Mesothelial cell of epicardium (in vitro differentiated cells): ENCODE results near the gene NCCRP1. TPM values are rescaled to one million over a fixed set of nuclear protein-coding genes. Genes with fewer than 3 reads are reported as not detected.

Source experiments
- DNase-seq, 2 experiments: peaks; one replicate each; pipeline ENCODE4 v3.0.0; 2021; ENCODE audit warnings: low spot score in 2 of 2; ENCODE audit not compliant: unreplicated experiment in 2 of 2
- H3K27ac Mint-ChIP-seq: 2 replicates; pipeline ENCODE4 v1.8.0; 2021; ENCODE audit warnings: mixed read lengths
- H3K27me3 Mint-ChIP-seq: 2 replicates; pipeline ENCODE4 v1.8.0; 2021; ENCODE audit warnings: low read depth, mixed read lengths
- H3K36me3 Mint-ChIP-seq: 2 replicates; pipeline ENCODE4 v1.8.0; 2021; ENCODE audit warnings: mixed read lengths
- H3K4me1 Mint-ChIP-seq: 2 replicates; pipeline ENCODE4 v1.8.0; 2021; ENCODE audit warnings: mixed read lengths
- H3K4me3 Mint-ChIP-seq: 2 replicates; pipeline ENCODE4 v1.8.0; 2021; ENCODE audit warnings: mild to moderate bottlenecking, moderate library complexity, mixed read lengths
- H3K9me3 Mint-ChIP-seq: 2 replicates; pipeline ENCODE4 v1.8.0; 2021; ENCODE audit warnings: mixed read lengths
- total RNA-seq: library from RNA; stranded (reverse); gene quantifications from 3 replicates; pipeline ENCODE4 v1.2.1, GENCODE V29; 2021
- TF ChIP-seq, protein P1 (sequence below): fragments of 200-600 bp; sonication (generic); IDR thresholded peaks from one replicate; pipeline ENCODE4 v1.5.0; 2021; ENCODE audit warnings: antibody characterized with exemption; ENCODE audit not compliant: unreplicated experiment

Gene NCCRP1
- total RNA-seq, 1 donor from 2014 or later, result 11.7 TPM

DNA sequence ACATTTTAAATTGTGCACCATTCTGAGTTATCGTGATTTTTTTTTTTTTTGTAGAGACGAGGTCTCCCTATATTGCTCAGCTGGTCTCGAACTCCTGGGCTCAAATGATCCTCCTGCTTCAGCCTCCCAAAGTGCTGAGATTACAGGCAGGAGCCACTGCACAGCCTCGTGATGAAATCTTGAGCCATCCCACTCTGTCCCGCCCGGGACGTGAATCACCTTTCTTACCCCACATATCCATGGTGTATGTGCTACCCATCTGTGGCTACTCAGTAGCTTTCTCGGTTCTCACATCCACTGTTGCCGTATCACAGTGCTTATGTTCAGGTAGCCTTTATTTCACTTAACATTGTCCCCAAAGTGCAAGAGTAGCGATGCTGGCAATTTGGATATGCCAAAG lies 44.7 kb upstream of the NCCRP1 start:
- no peak overlapping the region for H3K4me3 Mint-ChIP-seq
- H3K36me3 Mint-ChIP-seq, result peaks cover 11% of the 10 kb centered on the region
- peak overlapping the region; percentile 66 for H3K27ac Mint-ChIP-seq
- H3K27me3 Mint-ChIP-seq, result no peaks in the 10 kb centered on the region
- TF ChIP-seq, protein P1, sequence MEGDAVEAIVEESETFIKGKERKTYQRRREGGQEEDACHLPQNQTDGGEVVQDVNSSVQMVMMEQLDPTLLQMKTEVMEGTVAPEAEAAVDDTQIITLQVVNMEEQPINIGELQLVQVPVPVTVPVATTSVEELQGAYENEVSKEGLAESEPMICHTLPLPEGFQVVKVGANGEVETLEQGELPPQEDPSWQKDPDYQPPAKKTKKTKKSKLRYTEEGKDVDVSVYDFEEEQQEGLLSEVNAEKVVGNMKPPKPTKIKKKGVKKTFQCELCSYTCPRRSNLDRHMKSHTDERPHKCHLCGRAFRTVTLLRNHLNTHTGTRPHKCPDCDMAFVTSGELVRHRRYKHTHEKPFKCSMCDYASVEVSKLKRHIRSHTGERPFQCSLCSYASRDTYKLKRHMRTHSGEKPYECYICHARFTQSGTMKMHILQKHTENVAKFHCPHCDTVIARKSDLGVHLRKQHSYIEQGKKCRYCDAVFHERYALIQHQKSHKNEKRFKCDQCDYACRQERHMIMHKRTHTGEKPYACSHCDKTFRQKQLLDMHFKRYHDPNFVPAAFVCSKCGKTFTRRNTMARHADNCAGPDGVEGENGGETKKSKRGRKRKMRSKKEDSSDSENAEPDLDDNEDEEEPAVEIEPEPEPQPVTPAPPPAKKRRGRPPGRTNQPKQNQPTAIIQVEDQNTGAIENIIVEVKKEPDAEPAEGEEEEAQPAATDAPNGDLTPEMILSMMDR, result no peak
- DNase-seq, result no peak
- H3K4me1 Mint-ChIP-seq, result peaks cover 38% of the 10 kb centered on the region
- peaks cover 2% of the 10 kb centered on the region for H3K9me3 Mint-ChIP-seq

DNA sequence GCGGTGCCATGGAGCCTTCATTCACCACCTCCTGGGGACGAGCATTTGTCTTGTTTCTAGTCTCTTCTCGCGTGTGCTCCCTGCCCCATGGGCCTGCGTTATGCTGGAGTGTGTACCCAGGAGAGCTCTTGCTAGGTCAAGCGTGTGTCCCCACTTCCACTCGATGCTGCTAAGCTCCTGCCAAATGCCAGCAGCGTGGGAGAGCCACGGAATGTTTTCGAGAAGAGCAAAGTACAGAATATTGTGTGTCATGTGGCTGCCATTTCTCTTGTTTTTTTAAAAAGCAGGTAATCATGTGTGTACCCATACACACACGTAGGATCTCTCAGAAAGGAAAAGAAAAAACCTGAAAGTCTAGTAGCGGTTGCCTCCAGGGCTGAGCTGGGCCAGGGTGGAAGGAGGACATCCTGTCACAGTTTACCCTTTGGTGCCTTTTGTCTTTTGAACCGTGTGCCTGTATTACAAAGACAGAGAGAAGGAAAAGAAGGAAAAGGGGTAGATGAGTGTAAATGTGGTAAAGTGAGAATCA lies 42.6 kb upstream of the NCCRP1 start:
- TF ChIP-seq, protein P1, result no peak
- no peaks in the 10 kb centered on the region for H3K9me3 Mint-ChIP-seq
- no peaks in the 10 kb centered on the region for H3K27me3 Mint-ChIP-seq
- H3K36me3 Mint-ChIP-seq, result peaks cover 4% of the 10 kb centered on the region
- H3K4me3 Mint-ChIP-seq, result peak overlapping the region; percentile 4
- H3K4me1 Mint-ChIP-seq, result peaks cover 59% of the 10 kb centered on the region
- no peak for DNase-seq
- H3K27ac Mint-ChIP-seq, result peak overlapping the region; percentile 89

DNA sequence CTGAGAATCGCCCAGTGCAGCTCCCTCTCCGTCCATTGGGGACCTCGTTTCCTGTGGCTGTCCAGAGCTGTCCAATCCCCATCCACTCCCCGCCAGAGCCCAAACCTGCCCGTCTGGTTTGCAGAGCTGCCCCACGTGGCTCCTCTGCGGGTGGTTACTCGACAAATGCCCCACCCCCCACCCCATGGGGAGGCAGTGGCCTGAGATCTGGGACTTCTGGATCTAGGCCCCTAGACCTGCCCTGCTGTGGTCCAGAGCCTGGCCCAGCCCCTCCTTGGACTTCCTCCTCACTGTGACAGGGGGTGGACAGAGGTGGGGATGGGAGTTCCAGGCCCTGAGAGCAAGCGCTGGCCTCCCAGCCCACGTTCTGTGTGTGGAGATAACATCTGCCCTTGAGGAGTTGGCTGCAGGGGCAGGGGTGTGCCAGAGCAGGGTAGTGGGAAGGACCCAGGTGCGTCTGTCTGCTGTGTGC lies 42.1 kb upstream of the NCCRP1 start:
- no peaks in the 10 kb centered on the region for H3K9me3 Mint-ChIP-seq
- peak overlapping the region; percentile 89 for H3K27ac Mint-ChIP-seq
- H3K36me3 Mint-ChIP-seq, result peaks cover 3% of the 10 kb centered on the region
- H3K27me3 Mint-ChIP-seq, result no peaks in the 10 kb centered on the region
- DNase-seq, result peak in 1 of 2 experiments; percentile 68
- H3K4me1 Mint-ChIP-seq, result peaks cover 59% of the 10 kb centered on the region
- H3K4me3 Mint-ChIP-seq, result peak overlapping the region; percentile 13
- TF ChIP-seq, protein P1, result no peak

DNA sequence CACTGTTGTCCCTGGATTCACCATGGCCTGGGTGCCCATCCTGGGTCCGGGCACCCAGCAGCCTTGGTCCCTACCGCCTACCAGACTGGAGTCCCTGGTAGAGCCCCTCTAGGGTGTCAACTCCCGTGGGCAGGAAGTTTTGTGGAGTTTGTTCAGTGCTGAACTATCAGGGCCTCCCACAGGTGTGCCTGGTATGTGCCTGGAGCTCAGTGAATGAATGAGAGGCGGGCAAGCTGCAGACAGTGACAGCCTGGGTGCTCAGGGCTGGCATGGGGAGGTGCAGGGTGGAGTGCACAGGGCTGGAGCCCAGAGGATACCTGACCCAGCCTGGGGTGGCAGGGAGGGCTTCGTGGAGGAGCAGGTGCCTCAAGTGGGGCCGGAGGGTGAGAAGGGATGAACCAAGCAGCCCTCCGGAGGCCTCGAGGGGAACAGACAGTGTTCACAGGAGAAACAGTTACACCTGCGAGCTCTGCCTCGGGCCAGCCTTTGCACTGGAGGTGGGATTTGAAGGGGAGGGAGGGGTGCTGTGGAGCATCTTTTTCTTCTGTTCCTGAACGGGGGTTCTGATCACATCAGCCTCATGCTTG lies 41.6 kb upstream of the NCCRP1 start:
- TF ChIP-seq, protein P1, result no peak
- no peaks in the 10 kb centered on the region for H3K9me3 Mint-ChIP-seq
- no peak overlapping the region for H3K4me3 Mint-ChIP-seq
- H3K27ac Mint-ChIP-seq, result peak overlapping the region; percentile 89
- no peaks in the 10 kb centered on the region for H3K27me3 Mint-ChIP-seq
- DNase-seq, result no peak
- H3K4me1 Mint-ChIP-seq, result peaks cover 60% of the 10 kb centered on the region
- peaks cover 3% of the 10 kb centered on the region for H3K36me3 Mint-ChIP-seq

DNA sequence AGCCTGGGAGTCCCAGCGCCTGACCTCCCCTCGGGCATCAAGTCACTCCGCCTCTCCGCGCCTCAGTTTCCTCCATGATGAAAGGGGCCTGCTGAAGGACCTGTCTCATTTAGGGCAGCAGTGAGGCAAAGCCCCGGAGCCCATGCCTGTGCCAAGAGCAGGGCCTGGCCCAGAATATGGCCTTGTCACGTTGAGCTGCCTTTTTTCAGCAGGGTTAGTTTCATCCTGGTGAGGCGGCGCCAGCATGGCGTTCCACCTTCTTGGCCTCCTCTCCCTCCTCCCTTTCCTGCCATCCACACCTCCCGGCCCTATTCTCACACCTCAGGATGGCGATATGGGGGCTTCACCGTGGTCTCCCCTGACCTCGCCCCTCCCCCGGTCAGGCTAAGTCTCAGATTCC lies 41.0 kb upstream of the NCCRP1 start:
- H3K4me3 Mint-ChIP-seq, result peak overlapping the region; percentile 15
- H3K27me3 Mint-ChIP-seq, result no peaks in the 10 kb centered on the region
- peaks cover 3% of the 10 kb centered on the region for H3K36me3 Mint-ChIP-seq
- TF ChIP-seq, protein P1, result no peak
- peaks cover 64% of the 10 kb centered on the region for H3K4me1 Mint-ChIP-seq
- H3K9me3 Mint-ChIP-seq, result no peaks in the 10 kb centered on the region
- no peak for DNase-seq
- peak overlapping the region; percentile 88 for H3K27ac Mint-ChIP-seq
